Stimulated activated naive CD8-positive, alpha-beta T cell treated with anti-CD3 and anti-CD28 coated beads, Interleukin-15, Interleukin-2, amounts not matched to agents 100 ng/mL and 50 ng/mL, for 24 hours (primary cell): ENCODE data around the gene UBA1.

Experiments
- H3K27ac Mint-ChIP-seq: one replicate; pipeline ENCODE4 v1.8.0; 2021; ENCODE audit warnings: mild to moderate bottlenecking, mixed read lengths
- H3K27me3 Mint-ChIP-seq: one replicate; pipeline ENCODE4 v1.8.0; 2021; ENCODE audit warnings: mixed read lengths
- H3K36me3 Mint-ChIP-seq: one replicate; pipeline ENCODE4 v1.8.0; 2021; ENCODE audit warnings: low read depth, mixed read lengths
- H3K4me1 Mint-ChIP-seq: one replicate; pipeline ENCODE4 v1.8.0; 2021; ENCODE audit warnings: low read depth, mixed read lengths
- H3K4me3 Mint-ChIP-seq: one replicate; pipeline ENCODE4 v1.8.0; 2021; ENCODE audit warnings: mild to moderate bottlenecking, mixed read lengths
- H3K9me3 Mint-ChIP-seq: one replicate; pipeline ENCODE4 v1.8.0; 2021; ENCODE audit warnings: mixed read lengths

Gene UBA1

DNA sequence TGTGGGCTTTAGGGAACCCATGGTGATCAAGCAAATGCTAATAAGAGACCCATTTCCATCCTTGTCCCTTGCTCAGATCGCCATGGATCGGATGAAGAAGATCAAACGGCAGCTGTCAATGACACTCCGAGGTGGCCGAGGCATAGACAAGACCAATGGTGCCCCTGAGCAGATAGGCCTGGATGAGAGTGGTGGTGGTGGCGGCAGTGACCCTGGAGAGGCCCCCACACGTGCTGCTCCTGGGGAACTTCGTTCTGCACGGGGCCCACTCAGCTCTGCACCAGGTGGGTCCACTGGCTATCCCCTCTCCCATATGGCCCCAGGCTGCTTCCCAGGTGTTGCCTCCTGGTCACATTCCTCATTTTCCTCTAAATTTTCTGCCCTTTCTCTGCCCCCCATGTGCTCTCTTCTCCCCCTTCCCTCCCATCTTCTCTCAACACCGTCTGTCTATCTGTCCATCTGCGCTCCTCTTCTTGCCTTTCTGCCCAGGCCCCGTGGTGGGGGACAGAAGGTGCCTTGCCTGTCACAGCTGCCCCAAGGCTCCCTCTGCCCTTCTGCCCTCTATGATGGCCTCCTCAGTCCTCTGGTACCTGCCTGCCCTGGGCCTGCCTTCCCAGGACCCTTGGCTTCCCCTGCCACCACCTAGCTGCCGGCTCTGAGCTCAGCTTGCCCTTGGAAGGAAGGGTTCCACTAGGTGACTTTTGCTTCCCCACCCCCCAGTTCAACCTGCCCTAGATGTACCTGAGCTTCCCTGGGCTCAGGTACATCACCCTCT is 30.0 kb downstream of the UBA1 start:
- Mint-ChIP-seq H3K4me1 (peaks cover 21% of the 10 kb centered on the region), H3K9me3 (no peaks in the 10 kb centered on the region), H3K4me3 (no peak overlapping the region), H3K27ac (no peak overlapping the region), H3K36me3 (peaks cover 47% of the 10 kb centered on the region), H3K27me3 (no peaks in the 10 kb centered on the region)

DNA sequence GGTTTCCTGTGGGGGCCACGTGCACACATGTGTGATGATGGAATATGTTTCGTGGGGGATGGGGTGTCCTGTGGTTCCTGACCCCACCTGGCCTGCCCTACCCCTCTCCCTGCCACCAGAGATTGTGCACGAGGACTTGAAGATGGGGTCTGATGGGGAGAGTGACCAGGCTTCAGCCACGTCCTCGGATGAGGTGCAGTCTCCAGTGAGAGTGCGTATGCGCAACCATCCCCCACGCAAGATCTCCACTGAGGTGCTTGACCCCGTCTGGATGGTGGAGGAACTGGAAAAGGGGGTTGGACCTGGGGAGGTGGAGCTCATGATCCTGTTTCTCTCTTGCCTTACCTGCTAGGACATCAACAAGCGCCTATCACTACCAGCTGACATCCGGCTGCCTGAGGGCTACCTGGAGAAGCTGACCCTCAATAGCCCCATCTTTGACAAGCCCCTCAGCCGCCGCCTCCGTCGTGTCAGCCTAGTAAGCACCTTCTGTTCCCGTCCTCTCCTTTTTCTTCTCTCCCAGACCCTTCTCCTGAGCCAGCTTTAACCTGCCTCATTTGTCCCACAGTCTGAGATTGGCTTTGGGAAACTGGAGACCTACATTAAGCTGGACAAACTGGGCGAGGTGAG is 30.8 kb downstream of the UBA1 start:
- Mint-ChIP-seq H3K27me3 (no peaks in the 10 kb centered on the region), H3K36me3 (peaks cover 49% of the 10 kb centered on the region), H3K27ac (no peak overlapping the region), H3K9me3 (no peaks in the 10 kb centered on the region), H3K4me3 (no peak overlapping the region), H3K4me1 (peaks cover 18% of the 10 kb centered on the region)

DNA sequence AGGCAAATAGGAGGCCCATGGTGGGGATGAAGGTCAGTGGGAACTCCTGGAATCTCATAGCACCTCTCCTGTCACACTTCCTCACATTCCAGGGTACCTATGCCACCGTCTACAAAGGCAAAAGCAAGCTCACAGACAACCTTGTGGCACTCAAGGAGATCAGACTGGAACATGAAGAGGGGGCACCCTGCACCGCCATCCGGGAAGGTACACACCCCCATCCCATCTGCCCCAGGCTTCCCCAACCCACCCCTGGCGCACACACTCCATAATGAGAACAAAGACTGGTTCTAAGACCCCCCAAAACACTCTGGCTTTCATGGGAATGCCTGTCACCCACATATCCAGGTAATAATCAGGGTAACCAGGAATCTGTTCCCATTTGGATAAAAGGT is 31.3 kb downstream of the UBA1 start:
- H3K4me1 Mint-ChIP-seq = peaks cover 13% of the 10 kb centered on the region
- no peak overlapping the region for H3K27ac Mint-ChIP-seq
- H3K36me3 Mint-ChIP-seq = peaks cover 46% of the 10 kb centered on the region
- no peaks in the 10 kb centered on the region for H3K9me3 Mint-ChIP-seq
- H3K4me3 Mint-ChIP-seq = no peak overlapping the region
- H3K27me3 Mint-ChIP-seq = no peaks in the 10 kb centered on the region

DNA sequence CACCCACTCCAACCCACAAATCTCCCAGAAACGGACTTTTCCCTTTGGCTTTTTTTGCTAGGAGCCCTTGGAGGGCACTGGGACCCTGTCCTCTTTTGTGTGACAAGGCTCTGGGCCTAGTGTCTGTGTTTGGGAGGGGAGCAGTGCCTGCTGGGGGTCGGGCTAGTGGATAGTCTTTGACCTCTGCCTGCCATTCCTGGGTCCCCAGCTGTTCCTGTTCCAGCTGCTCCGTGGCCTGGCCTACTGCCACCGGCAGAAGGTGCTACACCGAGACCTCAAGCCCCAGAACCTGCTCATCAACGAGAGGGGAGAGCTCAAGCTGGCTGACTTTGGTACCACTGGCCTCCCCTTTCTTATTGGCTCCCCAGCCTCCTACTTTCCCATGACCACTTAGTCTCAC is 32.4 kb downstream of the UBA1 start:
- no peaks in the 10 kb centered on the region for H3K9me3 Mint-ChIP-seq
- H3K36me3 Mint-ChIP-seq = peaks cover 42% of the 10 kb centered on the region
- no peak overlapping the region for H3K4me3 Mint-ChIP-seq
- H3K4me1 Mint-ChIP-seq = peaks cover 2% of the 10 kb centered on the region
- H3K27me3 Mint-ChIP-seq = no peaks in the 10 kb centered on the region
- H3K27ac Mint-ChIP-seq = no peak overlapping the region

DNA sequence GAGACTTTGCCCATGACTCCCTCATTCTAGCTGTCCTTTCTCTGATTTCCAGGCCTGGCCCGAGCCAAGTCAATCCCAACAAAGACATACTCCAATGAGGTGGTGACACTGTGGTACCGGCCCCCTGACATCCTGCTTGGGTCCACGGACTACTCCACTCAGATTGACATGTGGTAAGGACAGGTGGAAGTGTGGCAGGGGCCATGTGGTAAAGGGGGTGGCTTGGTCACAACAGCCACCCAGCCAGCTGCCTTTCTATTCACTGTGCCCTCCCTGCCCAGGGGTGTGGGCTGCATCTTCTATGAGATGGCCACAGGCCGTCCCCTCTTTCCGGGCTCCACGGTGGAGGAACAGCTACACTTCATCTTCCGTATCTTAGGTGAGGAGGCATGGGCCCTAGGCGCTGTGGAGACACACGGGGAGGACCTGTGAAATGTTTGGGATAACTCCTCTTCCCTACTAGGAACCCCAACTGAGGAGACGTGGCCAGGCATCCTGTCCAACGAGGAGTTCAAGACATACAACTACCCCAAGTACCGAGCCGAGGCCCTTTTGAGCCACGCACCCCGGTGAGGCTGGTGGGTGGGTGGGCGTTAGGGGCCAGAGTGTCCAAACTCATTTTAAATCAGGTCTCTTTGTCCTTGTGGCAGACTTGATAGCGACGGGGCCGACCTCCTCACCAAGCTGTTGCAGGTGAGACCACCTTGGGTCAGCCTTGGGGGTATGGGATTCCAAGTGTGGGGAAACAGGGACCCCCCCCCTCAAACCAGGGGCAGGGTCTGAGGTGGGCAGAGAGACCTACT is 33.1 kb downstream of the UBA1 start:
- Mint-ChIP-seq H3K27me3 (no peaks in the 10 kb centered on the region), H3K9me3 (no peaks in the 10 kb centered on the region), H3K27ac (no peak overlapping the region), H3K4me1 (no peaks in the 10 kb centered on the region), H3K36me3 (peaks cover 42% of the 10 kb centered on the region), H3K4me3 (no peak overlapping the region)

DNA sequence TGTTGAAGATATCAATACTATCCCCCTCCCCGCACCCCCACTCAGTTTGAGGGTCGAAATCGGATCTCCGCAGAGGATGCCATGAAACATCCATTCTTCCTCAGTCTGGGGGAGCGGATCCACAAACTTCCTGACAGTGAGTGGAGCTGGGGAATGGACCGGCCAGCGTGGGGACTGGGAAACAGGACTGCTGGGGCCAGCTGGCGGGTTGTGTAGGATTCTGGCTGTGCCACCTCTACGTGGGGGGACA is 33.6 kb downstream of the UBA1 start:
- no peaks in the 10 kb centered on the region for H3K27me3 Mint-ChIP-seq
- H3K36me3 Mint-ChIP-seq = peaks cover 38% of the 10 kb centered on the region
- H3K4me1 Mint-ChIP-seq = no peaks in the 10 kb centered on the region
- no peak overlapping the region for H3K4me3 Mint-ChIP-seq
- no peaks in the 10 kb centered on the region for H3K9me3 Mint-ChIP-seq
- no peak overlapping the region for H3K27ac Mint-ChIP-seq

DNA sequence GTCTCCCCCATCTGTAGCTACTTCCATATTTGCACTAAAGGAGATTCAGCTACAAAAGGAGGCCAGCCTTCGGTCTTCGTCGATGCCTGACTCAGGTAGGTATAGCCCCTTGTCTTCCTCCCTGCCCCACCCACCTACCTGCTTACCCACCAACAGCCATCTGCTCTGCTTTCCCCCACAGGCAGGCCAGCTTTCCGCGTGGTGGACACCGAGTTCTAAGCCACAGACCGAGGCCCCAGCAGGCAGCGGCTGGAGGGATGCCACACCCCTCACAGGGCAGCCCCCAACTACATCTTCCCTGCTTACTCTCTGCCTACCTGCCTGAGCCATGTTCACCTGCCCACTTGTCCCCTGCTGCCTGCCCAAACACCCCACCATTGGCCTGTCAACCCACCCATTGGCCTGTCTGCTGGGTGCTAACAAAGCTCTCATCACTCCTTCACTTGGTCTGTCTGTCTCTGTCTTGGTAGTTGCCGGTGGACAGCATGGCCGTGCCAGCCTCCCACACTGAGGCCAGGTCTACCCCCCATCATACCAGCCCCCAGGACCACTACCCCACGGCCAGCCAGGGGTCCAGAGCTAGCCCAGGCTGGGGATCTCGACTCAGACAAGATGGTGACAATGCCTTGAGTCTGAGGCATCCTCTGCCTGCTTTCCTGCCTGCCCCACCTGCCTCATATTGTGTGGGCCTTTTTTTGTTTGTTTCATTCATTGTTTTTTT is 35.1 kb downstream of the UBA1 start:
- H3K9me3 Mint-ChIP-seq = no peaks in the 10 kb centered on the region
- H3K4me1 Mint-ChIP-seq = no peaks in the 10 kb centered on the region
- no peak overlapping the region for H3K4me3 Mint-ChIP-seq
- H3K27ac Mint-ChIP-seq = no peak overlapping the region
- no peaks in the 10 kb centered on the region for H3K27me3 Mint-ChIP-seq
- H3K36me3 Mint-ChIP-seq = peaks cover 36% of the 10 kb centered on the region

DNA sequence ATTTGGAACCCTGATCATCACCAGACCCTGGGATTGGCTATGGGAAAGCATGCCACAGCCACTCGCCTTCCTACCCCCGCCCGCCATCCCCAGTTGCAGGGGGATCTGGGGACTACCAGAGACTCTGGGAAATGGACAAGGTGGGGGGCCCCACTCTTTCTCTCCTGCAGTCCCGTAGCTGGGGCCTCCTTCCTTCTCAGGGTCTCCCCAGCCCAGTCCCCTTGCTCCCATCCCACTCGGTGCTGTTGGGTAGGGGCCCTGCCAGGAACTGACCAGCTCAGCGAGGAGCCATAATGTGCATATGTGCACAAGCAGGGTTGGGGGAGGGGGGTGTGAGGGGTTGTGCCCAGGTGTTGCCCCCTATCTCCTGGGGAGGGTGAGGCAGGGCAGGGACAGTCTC is 35.8 kb downstream of the UBA1 start:
- H3K27me3 Mint-ChIP-seq = no peaks in the 10 kb centered on the region
- no peak overlapping the region for H3K4me3 Mint-ChIP-seq
- H3K27ac Mint-ChIP-seq = no peak overlapping the region
- no peaks in the 10 kb centered on the region for H3K9me3 Mint-ChIP-seq
- H3K4me1 Mint-ChIP-seq = no peaks in the 10 kb centered on the region
- H3K36me3 Mint-ChIP-seq = peaks cover 35% of the 10 kb centered on the region

DNA sequence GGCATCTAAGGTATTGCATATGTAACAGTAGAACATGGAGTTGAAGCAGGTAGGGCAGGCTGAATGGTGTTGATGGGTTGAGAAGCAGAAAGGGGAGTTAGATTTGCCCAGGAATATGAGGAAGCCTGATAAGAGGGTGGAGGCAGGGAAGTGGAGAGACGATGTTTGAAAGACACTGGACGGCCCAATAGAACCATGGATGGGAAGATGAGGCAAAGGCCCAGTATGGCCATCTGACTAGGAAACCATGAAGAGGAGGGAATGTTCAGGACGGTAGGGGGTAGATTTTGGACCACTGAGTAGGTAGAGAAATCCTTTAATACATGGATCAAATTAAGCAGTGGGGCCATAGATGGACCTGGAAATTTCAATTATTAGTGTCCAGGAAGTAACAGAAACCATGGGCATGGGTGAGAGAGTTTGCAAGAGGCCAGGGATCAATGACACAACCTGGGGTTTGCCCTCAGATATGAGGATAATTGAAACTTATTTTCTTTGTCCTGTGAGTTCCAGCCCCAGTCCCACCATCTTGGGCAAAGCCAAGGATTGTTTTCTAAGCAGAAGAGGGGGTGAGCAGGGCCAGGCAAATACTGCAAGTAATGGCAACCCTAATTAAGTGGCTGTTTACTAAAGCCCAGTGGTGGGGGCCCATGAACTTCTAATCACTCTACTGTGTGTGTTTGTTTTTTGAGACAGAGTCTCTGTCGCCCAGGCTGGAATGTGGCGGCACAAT is 36.7 kb downstream of the UBA1 start:
- H3K27me3 Mint-ChIP-seq = no peaks in the 10 kb centered on the region
- no peak overlapping the region for H3K27ac Mint-ChIP-seq
- no peaks in the 10 kb centered on the region for H3K9me3 Mint-ChIP-seq
- H3K4me1 Mint-ChIP-seq = peaks cover 4% of the 10 kb centered on the region
- H3K36me3 Mint-ChIP-seq = peaks cover 29% of the 10 kb centered on the region
- no peak overlapping the region for H3K4me3 Mint-ChIP-seq

DNA sequence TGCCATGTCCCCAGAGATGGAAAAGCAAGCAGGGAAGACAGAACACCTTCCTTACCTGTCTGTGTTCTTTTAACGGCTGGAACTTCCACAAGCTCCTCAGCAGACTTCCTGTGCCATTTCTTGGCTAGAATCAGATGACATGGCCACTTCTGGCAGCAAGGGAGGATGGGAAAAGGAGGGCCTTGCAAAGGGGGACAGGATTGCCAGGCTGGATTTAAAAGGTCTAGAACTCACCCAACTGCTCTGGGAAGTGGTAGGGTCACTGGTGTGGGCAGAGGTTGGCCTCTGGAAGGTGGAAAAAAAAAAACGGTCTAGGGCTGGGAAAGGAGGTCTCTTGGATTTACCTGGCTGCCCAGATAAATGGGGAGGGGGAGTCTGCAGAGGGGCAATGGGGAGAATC is 37.5 kb downstream of the UBA1 start:
- Mint-ChIP-seq H3K9me3 (no peaks in the 10 kb centered on the region), H3K27me3 (no peaks in the 10 kb centered on the region), H3K36me3 (peaks cover 26% of the 10 kb centered on the region), H3K4me3 (no peak overlapping the region), H3K27ac (no peak overlapping the region), H3K4me1 (peaks cover 12% of the 10 kb centered on the region)

DNA sequence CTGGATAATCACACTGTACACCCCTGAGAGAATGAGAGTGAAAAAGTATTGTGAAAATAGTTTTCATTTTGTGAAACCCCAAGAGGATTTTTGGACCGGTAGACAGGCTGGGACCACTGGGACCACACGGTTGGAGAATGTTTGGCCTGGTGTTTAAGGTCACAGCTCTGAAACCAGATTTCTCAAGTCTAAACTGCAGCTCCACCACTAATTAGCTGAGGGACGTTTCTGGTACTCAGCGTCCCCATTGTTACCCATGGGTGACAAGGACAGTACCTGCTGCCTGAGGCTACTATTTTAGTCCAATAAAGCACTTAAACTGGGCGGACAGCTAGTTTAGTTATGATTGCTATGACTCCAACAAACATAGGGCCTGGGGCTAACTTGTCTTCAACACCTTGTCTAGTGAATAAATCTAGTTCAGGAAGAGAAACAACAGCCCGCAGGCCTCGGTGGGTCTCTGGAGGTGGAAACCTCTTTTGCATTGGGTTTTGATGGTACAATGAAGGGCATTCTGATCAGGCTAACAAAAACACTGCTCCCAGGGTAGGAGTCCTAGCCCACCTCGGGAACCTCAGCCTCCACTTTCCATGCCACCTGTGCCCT is 38.7 kb downstream of the UBA1 start:
- H3K4me1 Mint-ChIP-seq = peaks cover 24% of the 10 kb centered on the region
- H3K36me3 Mint-ChIP-seq = peaks cover 21% of the 10 kb centered on the region
- H3K27ac Mint-ChIP-seq = peak overlapping the region; percentile 91
- H3K4me3 Mint-ChIP-seq = peak overlapping the region; percentile 85
- no peaks in the 10 kb centered on the region for H3K27me3 Mint-ChIP-seq
- no peaks in the 10 kb centered on the region for H3K9me3 Mint-ChIP-seq

DNA sequence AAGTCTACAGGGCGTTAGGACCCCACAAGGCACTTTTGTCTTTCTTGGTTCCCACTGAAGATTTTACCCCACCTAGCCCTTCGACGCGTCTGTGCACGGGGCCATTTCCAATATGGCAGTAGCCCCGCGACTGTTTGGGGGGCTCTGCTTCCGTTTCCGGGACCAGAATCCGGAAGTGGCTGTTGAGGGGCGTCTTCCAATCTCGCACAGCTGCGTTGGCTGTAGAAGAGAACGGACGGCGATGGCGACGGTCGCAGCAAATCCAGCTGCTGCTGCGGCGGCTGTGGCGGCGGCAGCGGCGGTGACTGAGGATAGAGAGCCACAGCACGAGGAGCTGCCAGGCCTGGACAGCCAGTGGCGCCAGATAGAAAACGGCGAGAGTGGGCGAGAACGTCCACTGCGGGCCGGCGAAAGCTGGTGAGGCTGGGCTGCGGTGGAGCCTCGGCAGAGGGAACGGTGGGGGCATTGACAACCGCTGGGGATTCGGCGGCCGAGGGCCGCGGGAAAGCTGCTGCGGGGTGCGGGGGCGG is 39.2 kb downstream of the UBA1 start, which contains the start of gene USP11:
USP11 (plus strand) TSS at position 207 of the 530 bp plus-strand sequence; CDS start at position 242, 35 bp downstream.
- Mint-ChIP-seq H3K36me3 (peaks cover 21% of the 10 kb centered on the region), H3K4me3 (peak within 1 kb of the TSS; percentile 85), H3K27ac (peak within 1 kb of the TSS; percentile 91), H3K27me3 (no peaks in the 10 kb centered on the region), H3K4me1 (peaks cover 24% of the 10 kb centered on the region), H3K9me3 (no peaks in the 10 kb centered on the region)

DNA sequence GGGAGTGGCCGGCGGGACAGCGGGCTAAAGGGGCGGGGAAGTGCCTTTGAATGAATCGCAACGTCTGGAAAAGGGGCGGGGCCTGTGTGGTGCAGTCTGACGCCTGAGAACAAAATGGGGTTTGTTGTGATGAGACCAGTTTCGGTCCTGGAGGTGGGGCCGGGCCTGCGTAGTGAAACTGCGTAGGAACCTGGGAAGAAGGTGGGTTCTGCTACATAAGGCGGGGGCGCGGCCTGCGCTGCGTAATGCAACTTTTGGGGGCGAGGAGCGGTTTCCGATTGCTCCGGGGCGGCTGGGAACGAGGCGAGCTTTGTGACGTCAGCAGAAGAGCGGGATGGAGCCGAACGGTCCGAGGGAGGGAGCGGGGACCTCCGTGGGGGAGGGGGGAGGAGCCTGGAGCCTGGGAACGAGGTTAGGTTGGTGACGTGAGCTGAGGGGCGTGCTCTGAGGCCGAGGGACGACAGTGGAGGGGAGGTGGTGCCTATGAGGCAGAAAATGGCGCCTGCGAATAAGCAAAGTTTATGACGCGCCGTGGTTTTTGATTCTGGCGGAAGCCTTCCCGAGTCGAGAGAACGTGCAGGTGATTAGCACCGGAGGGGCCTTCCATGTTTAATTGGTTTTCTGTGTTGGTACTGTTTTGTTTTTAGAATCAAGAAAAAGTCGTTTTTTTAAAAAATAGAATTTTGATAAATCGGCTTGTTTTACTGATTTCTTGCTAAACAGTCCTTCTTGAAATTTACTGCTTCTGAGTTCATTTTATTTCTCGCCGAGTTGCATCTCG is 39.9 kb downstream of the UBA1 start:
- Mint-ChIP-seq H3K36me3 (peaks cover 15% of the 10 kb centered on the region), H3K27ac (peak overlapping the region; percentile 91), H3K9me3 (no peaks in the 10 kb centered on the region), H3K4me1 (peaks cover 24% of the 10 kb centered on the region), H3K27me3 (no peaks in the 10 kb centered on the region), H3K4me3 (peak overlapping the region; percentile 85)
